Progenitor cell of endocrine pancreas (in vitro differentiated cells): ENCODE results near the gene PRKCH. TPM values are rescaled to one million over a fixed set of nuclear protein-coding genes. Genes with fewer than 3 reads are reported as not detected.

ENCODE experiments used
- DNase-seq: peaks from one replicate; pipeline ENCODE4 v3.0.0; 2021; ENCODE audit warnings: low spot score; ENCODE audit not compliant: unreplicated experiment
- H3K27ac Mint-ChIP-seq: 2 replicates; pipeline ENCODE4 v1.8.0; 2021; ENCODE audit warnings: mild to moderate bottlenecking, moderate library complexity, mixed read lengths
- H3K27me3 Mint-ChIP-seq: 2 replicates; pipeline ENCODE4 v1.8.0; 2021; ENCODE audit warnings: mixed read lengths
- H3K36me3 Mint-ChIP-seq: 2 replicates; pipeline ENCODE4 v1.8.0; 2022; ENCODE audit warnings: mixed read lengths; ENCODE audit not compliant: insufficient read depth
- H3K4me1 Mint-ChIP-seq: 2 replicates; pipeline ENCODE4 v1.8.0; 2021; ENCODE audit warnings: low read depth, mixed read lengths
- H3K4me3 Mint-ChIP-seq: 2 replicates; pipeline ENCODE4 v1.8.0; 2021; ENCODE audit warnings: low read depth, mild to moderate bottlenecking, moderate library complexity, mixed read lengths
- H3K9me3 Mint-ChIP-seq: 2 replicates; pipeline ENCODE4 v1.8.0; 2021; ENCODE audit warnings: low read depth, mixed read lengths
- CTCF ChIP-seq: fragments of 200-600 bp; sonication (generic); IDR thresholded peaks from one replicate; pipeline ENCODE4 v1.5.0; 2021; ENCODE audit warnings: antibody characterized with exemption, mild to moderate bottlenecking; ENCODE audit not compliant: unreplicated experiment
- total RNA-seq: library from RNA; stranded (reverse); gene quantifications from 2 replicates; pipeline ENCODE4 v1.2.1, GENCODE V29; 2021

Gene PRKCH
- total RNA-seq, 1 donor from 2014 or later: 4.5 TPM

- no peaks in the 10 kb centered on the region for H3K36me3 Mint-ChIP-seq
- no peak overlapping the region for H3K4me3 Mint-ChIP-seq
- H3K4me1 Mint-ChIP-seq: peaks cover 3% of the 10 kb centered on the region
- no peak overlapping the region for H3K27ac Mint-ChIP-seq
- H3K27me3 Mint-ChIP-seq: peaks cover 18% of the 10 kb centered on the region
- DNase-seq: no peak
- no peak for TF ChIP-seq CTCF
- H3K9me3 Mint-ChIP-seq: no peaks in the 10 kb centered on the region
Observed at GRCh38 chr14:61474015-61474414, 152.6 kb downstream of the PRKCH start.

GRCh38 chr14:61474701-61475100, 153.3 kb downstream of the PRKCH start:
- H3K27me3 Mint-ChIP-seq: peaks cover 16% of the 10 kb centered on the region
- no peak for TF ChIP-seq CTCF
- no peak for DNase-seq
- H3K36me3 Mint-ChIP-seq: no peaks in the 10 kb centered on the region
- peaks cover 3% of the 10 kb centered on the region for H3K4me1 Mint-ChIP-seq
- no peak overlapping the region for H3K4me3 Mint-ChIP-seq
- H3K27ac Mint-ChIP-seq: no peak overlapping the region
- H3K9me3 Mint-ChIP-seq: no peaks in the 10 kb centered on the region

GRCh38 chr14:61475316-61475715, 153.9 kb downstream of the PRKCH start:
- TF ChIP-seq CTCF: peak; percentile 86
- Mint-ChIP-seq H3K27me3 (peaks cover 9% of the 10 kb centered on the region), H3K36me3 (no peaks in the 10 kb centered on the region), H3K4me3 (no peak overlapping the region), H3K4me1 (peaks cover 6% of the 10 kb centered on the region), H3K9me3 (no peaks in the 10 kb centered on the region), H3K27ac (no peak overlapping the region)
- no peak for DNase-seq

- Mint-ChIP-seq H3K27ac (no peak overlapping the region), H3K9me3 (no peaks in the 10 kb centered on the region), H3K4me1 (peaks cover 13% of the 10 kb centered on the region), H3K36me3 (no peaks in the 10 kb centered on the region), H3K27me3 (peaks cover 6% of the 10 kb centered on the region), H3K4me3 (no peak overlapping the region)
- no peak for DNase-seq
- TF ChIP-seq CTCF: no peak
Observed at GRCh38 chr14:61476105-61476753, 154.8 kb downstream of the PRKCH start.

GRCh38 chr14:61476754-61477410, 155.5 kb downstream of the PRKCH start:
- Mint-ChIP-seq H3K4me1 (peaks cover 13% of the 10 kb centered on the region), H3K27ac (no peak overlapping the region), H3K9me3 (no peaks in the 10 kb centered on the region), H3K27me3 (peaks cover 6% of the 10 kb centered on the region), H3K36me3 (no peaks in the 10 kb centered on the region), H3K4me3 (no peak overlapping the region)
- no peak for DNase-seq
- no peak for TF ChIP-seq CTCF
